Prostate gland (tissue), 2 donors: Measurements from ENCODE around the gene CNTN5.

Experiments used
- POLR2AphosphoS5 ChIP-seq: sonication (generic); formaldehyde crosslinking; IDR thresholded peaks from one replicate; pipeline ENCODE4 v1.6.1; 2017; ENCODE audit warnings: antibody characterized with exemption
- TF ChIP-seq, protein P1 (sequence below), 4 experiments: fragments of 200-600 bp in 2 of 4; fragments of 450-650 bp in 2 of 4; sonication (generic) in 2 of 4; IDR thresholded peaks; 1 replicate in 3 of 4; 2 replicates in 1 of 4; pipeline ENCODE4 v1.5.1; 2016 to 2019; ENCODE audit warnings: antibody characterized with exemption in 4 of 4, mild to moderate bottlenecking in 2 of 4, moderate library complexity in 2 of 4

DNA sequence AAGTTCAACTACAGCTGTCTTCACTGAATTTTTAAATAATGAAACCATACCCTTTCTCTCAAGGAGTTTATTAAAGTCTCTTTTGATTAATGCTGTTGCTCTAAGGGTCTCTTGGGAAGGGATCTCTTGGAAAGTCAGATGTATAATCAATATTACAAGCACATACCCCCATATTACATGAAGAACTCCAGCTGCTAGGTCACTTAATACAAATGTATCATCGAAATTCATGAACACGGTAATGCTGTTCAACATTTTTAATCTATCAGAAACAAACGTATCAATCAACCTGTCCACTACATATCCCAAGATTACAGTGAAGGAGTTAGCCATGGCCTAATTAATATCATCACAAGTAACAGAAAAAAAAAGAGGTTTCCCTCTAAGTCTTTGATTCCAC lies 1283.1 kb downstream of the CNTN5 start:
- TF ChIP-seq, protein P1, sequence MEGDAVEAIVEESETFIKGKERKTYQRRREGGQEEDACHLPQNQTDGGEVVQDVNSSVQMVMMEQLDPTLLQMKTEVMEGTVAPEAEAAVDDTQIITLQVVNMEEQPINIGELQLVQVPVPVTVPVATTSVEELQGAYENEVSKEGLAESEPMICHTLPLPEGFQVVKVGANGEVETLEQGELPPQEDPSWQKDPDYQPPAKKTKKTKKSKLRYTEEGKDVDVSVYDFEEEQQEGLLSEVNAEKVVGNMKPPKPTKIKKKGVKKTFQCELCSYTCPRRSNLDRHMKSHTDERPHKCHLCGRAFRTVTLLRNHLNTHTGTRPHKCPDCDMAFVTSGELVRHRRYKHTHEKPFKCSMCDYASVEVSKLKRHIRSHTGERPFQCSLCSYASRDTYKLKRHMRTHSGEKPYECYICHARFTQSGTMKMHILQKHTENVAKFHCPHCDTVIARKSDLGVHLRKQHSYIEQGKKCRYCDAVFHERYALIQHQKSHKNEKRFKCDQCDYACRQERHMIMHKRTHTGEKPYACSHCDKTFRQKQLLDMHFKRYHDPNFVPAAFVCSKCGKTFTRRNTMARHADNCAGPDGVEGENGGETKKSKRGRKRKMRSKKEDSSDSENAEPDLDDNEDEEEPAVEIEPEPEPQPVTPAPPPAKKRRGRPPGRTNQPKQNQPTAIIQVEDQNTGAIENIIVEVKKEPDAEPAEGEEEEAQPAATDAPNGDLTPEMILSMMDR (IDR thresholded peaks at IDR 0.05): no peak
- TF ChIP-seq POLR2AphosphoS5: no peak
